Mucosa of descending colon (tissue), 3 donors: Measurements from ENCODE around the gene GNAI3. TPM values are rescaled to one million over a fixed set of nuclear protein-coding genes. Genes with fewer than 3 reads are reported as not detected.

Experiments
- ATAC-seq: fragments of 200-7000 bp; cut with Tn5 transposase; one replicate; pipeline ENCODE4 v1.9.1; 2020; ENCODE audit warnings: mild to moderate bottlenecking, moderate library complexity
- DNase-seq, 3 donors: peaks; one replicate each; pipeline ENCODE4 v3.0.0-alpha.2; 2020
- H3K36me3 ChIP-seq: fragments of 200-600 bp; one replicate; pipeline ENCODE4 v1.8.0; 2021; ENCODE audit warnings: low read depth, mild to moderate bottlenecking
- H3K4me1 ChIP-seq: fragments of 200-600 bp; one replicate; pipeline ENCODE4 v1.8.0; 2021; ENCODE audit warnings: low read depth, mild to moderate bottlenecking
- H3K4me3 ChIP-seq: fragments of 200-600 bp; one replicate; pipeline ENCODE4 v1.8.0; 2021; ENCODE audit warnings: mild to moderate bottlenecking
- H3K9me3 ChIP-seq: fragments of 200-600 bp; one replicate; pipeline ENCODE4 v1.8.0; 2021; ENCODE audit warnings: mild to moderate bottlenecking
- intact Hi-C, 2 donors: fragments of 100-400 bp; cut with DNase I in 1 of 2; cut with micrococcal nuclease in 1 of 2; formaldehyde crosslinking; loops; one replicate each; pipeline versions ENCODE4 v1.11.0 to v1.11.1; 2022; cut with DNase I, micrococcal nuclease
- total RNA-seq, 3 donors: library from RNA; stranded (reverse); fragmentation: NEBNext Ultra II Directional in 2 of 3; extraction: Animal tissue kit (Norgen Biotek cat#: 25700) in 2 of 3; gene quantifications; one replicate each; pipeline versions ENCODE4 v1.2.1 to v1.2.4, GENCODE V29; 2021 to 2023
- TF ChIP-seq, protein P1 (sequence below): fragments of 200-600 bp; IDR thresholded peaks from one replicate; pipeline ENCODE4 v1.8.0; 2022; ENCODE audit warnings: antibody characterized with exemption, mild to moderate bottlenecking
- donor health status: DM: no; HTN: no; CAD: no; lungs with moderate emphysema.
- donor health status: DM: no; HTN: no; CAD: no.
- donor health status: DM: no; HTN: yes; CAD: no.

Gene GNAI3
- total RNA-seq, 3 donors from 2014 or later, result 6.5 to 8.3 (median 7.6) TPM

GRCh38 chr1:109616391-109616790, 68.0 kb downstream of the GNAI3 start:
- no peak for DNase-seq
- peaks cover 12% of the 10 kb centered on the region for H3K4me1 ChIP-seq
- no peak for ATAC-seq

GRCh38 chr1:109617291-109617801, 68.9 kb downstream of the GNAI3 start:
- H3K36me3 ChIP-seq, result no peaks in the 10 kb centered on the region
- H3K4me3 ChIP-seq, result no peak overlapping the region
- no peaks in the 10 kb centered on the region for H3K9me3 ChIP-seq
- peaks cover 18% of the 10 kb centered on the region for H3K4me1 ChIP-seq
- ATAC-seq (peak; percentile 6), DNase-seq (no peak)
- TF ChIP-seq, protein P1, sequence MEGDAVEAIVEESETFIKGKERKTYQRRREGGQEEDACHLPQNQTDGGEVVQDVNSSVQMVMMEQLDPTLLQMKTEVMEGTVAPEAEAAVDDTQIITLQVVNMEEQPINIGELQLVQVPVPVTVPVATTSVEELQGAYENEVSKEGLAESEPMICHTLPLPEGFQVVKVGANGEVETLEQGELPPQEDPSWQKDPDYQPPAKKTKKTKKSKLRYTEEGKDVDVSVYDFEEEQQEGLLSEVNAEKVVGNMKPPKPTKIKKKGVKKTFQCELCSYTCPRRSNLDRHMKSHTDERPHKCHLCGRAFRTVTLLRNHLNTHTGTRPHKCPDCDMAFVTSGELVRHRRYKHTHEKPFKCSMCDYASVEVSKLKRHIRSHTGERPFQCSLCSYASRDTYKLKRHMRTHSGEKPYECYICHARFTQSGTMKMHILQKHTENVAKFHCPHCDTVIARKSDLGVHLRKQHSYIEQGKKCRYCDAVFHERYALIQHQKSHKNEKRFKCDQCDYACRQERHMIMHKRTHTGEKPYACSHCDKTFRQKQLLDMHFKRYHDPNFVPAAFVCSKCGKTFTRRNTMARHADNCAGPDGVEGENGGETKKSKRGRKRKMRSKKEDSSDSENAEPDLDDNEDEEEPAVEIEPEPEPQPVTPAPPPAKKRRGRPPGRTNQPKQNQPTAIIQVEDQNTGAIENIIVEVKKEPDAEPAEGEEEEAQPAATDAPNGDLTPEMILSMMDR, result no peak
- intact Hi-C loops, result no loop called here

More at GRCh38 chr1:109616391-109616790, 68.0 kb downstream of the GNAI3 start:
- no peaks in the 10 kb centered on the region for H3K9me3 ChIP-seq
- TF ChIP-seq, protein P1, result no peak
- no peak overlapping the region for H3K4me3 ChIP-seq
- intact Hi-C loops, result no loop called here
- H3K36me3 ChIP-seq, result no peaks in the 10 kb centered on the region

DNA sequence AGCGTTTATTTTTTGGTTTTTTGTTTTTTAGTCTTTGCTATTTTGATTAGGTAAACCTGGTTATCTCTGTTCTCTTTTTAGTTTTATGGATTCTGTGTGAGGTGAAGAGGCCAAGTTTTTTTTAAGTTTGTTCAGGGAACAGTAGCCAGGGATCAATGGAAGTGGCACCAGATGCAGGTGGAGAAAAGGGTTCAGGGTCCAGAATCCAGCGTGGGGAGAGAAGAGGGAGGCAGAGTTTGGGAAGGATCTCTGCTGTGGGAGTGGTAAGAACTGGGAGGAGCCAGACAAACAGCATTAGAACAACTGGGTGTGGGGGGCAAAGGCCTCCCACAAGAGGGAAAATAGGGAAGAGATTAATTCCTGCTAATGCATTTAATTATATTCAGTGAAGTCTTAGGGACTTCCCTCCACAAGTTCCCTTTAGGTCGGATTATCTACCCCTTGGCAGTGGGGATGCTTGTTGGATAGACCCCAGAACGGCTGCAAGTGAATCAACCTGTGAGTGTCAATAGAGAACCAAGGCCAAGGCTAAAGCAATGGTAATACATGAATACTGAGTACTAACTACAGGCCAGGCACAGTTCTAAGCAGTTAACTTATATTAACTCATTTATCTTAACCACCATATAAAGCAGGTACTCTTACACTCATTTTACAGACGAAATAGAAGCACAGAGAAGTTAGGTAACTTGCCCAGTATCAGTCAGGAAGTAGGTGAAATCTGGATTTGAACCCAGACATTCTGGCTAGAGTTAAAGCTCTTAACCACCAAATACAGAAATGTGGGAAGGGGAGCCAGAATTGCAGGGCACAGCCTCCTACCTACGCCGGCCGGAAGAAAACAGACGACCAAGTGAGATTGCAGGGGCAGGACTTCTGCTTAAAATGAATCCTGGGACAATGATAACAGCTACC, 70.5 kb downstream of the GNAI3 start:
- DNase-seq (no peak), ATAC-seq (peak; percentile 13)
- intact Hi-C loops, result no loop called here
- Histone ChIP-seq H3K4me1 (peaks cover 21% of the 10 kb centered on the region), H3K9me3 (no peaks in the 10 kb centered on the region), H3K4me3 (peak overlapping the region; percentile 38), H3K36me3 (no peaks in the 10 kb centered on the region)
- TF ChIP-seq, protein P1, result no peak

GRCh38 chr1:109619576-109620400, 71.4 kb downstream of the GNAI3 start, which contains the start of the genes AMPD2 and GNAT2:
AMPD2 (plus strand) TSS chr1:109619837; CDS start chr1:109621176, 1,339 bp downstream.
GNAT2 (minus strand) TSS chr1:109619616; CDS start chr1:109612870, 6,746 bp downstream.
- Histone ChIP-seq H3K9me3 (no peaks in the 10 kb centered on the region), H3K4me1 (peaks cover 21% of the 10 kb centered on the region), H3K4me3 (peak within 1 kb of the TSS; percentile 38), H3K36me3 (no peaks in the 10 kb centered on the region)
- TF ChIP-seq, protein P1, result no peak
- intact Hi-C loops, result no loop called here
- DNase-seq, result peak; percentile 83 to 89 (median 86)
- peak; percentile 79 for ATAC-seq

DNA sequence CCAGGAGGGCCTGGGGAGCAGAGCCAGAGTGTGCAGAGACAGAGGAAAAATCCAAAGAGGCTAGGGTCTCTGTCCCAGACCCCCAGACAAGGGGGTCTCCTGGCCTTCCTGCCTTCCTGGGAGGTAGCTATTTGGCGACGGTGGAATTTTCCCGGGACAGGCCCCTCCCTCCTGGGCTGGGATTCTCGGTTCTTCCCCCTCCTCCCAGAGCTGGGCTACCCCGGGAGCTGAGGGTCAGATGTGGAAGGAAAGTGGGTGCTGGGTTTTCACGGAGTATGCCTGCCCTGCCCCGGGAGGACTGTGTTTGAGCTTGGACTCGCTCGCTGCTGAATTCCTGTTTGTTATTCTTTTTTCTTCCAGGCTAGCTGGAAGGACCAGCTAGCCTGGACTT, 72.0 kb downstream of the GNAI3 start:
- Histone ChIP-seq H3K4me3 (peak overlapping the region; percentile 38), H3K9me3 (no peaks in the 10 kb centered on the region), H3K4me1 (peaks cover 21% of the 10 kb centered on the region), H3K36me3 (no peaks in the 10 kb centered on the region)
- DNase-seq (peak; percentile 49 to 67 (median 63)), ATAC-seq (peak; percentile 33)
- intact Hi-C loops, result no loop called here
- TF ChIP-seq, protein P1, result no peak
